ENCODE results near the gene PIGH.
A peak's percentile ranks its signal among the peaks of the same experiment; 100 is the strongest.

The PIGH gene

DNA sequence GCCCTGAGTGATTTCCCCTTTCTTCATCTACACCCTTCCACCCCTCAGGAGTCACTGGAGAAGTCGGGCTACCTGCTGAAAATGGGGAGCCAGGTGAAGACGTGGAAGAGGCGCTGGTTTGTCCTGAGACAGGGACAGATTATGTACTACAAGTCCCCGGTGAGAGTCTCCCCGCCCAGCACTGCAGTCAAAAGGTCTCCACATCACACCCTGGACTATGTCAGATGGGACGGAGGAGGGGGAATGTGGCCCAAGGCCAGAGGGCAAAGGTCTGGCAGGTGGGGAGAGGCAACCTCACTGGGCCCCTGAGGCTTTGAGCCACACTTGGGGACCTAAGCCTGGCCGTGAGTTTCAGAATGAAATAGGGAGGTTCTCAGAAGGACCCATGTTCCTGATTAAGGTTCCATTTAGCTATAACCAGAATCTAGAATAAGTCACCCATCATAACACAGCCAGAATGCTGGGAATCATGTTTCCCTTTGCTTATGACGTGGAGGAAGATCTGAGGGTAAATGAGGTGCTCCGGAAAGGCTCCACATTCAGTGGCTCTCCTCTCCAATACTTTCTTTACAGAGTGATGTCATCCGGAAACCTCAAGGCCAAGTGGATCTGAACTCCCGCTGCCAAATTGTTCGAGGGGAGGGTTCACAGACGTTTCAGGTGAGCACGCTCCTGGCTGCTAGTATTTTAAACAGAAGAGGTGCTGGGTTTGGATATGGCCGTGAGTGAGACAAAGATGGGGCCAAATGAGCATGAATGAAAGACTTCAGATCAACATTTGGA, 26.6 kb downstream of the PIGH start:
- TF ChIP-seq, protein P1, sequence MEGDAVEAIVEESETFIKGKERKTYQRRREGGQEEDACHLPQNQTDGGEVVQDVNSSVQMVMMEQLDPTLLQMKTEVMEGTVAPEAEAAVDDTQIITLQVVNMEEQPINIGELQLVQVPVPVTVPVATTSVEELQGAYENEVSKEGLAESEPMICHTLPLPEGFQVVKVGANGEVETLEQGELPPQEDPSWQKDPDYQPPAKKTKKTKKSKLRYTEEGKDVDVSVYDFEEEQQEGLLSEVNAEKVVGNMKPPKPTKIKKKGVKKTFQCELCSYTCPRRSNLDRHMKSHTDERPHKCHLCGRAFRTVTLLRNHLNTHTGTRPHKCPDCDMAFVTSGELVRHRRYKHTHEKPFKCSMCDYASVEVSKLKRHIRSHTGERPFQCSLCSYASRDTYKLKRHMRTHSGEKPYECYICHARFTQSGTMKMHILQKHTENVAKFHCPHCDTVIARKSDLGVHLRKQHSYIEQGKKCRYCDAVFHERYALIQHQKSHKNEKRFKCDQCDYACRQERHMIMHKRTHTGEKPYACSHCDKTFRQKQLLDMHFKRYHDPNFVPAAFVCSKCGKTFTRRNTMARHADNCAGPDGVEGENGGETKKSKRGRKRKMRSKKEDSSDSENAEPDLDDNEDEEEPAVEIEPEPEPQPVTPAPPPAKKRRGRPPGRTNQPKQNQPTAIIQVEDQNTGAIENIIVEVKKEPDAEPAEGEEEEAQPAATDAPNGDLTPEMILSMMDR (conservative IDR thresholded peaks at IDR 0.05) = no peak

DNA sequence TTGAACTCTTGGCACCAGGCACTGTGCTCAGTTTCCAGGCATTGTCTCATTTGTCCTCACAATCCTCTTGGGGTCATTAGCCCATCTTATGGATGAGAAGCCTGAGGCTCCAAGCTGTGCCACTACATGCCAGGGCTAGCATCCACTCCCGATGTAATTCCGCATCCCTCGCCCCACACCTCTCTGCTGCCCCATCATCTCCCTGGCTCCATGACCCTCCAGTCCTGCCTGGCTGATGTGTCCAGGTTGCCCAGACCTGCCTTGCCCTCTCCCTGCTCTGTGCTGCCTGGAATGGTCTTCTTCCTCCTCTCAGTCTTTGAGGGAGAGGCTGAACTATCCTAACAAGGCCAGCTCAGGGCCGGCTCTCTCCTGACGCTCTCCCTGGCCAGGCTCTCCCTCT, 27.5 kb downstream of the PIGH start:
- TF ChIP-seq, protein P1 (conservative IDR thresholded peaks at IDR 0.05) = no peak
- no peak overlapping the region for H3K27ac ChIP-seq

More for the DNA sequence above, 26.6 kb downstream of the PIGH start:
- no peak overlapping the region for H3K27ac ChIP-seq

DNA sequence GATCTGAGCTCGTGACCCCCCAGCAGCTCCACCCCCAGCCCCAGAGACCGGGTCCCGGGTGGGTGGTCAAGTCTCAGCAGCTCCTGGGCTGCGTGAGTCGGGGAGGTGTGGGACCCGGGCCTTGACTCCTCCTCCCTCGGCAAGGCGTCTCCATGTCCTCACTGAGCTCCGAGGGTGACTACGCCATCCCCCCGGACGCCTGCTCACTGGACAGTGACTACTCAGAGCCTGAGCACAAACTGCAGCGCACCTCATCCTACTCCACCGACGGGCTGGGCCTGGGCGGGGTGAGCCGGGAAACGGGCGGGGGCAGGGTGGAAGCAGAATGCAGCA, 28.1 kb downstream of the PIGH start:
- H3K27ac ChIP-seq = no peak overlapping the region
- TF ChIP-seq, protein P1 (conservative IDR thresholded peaks at IDR 0.05) = no peak

DNA sequence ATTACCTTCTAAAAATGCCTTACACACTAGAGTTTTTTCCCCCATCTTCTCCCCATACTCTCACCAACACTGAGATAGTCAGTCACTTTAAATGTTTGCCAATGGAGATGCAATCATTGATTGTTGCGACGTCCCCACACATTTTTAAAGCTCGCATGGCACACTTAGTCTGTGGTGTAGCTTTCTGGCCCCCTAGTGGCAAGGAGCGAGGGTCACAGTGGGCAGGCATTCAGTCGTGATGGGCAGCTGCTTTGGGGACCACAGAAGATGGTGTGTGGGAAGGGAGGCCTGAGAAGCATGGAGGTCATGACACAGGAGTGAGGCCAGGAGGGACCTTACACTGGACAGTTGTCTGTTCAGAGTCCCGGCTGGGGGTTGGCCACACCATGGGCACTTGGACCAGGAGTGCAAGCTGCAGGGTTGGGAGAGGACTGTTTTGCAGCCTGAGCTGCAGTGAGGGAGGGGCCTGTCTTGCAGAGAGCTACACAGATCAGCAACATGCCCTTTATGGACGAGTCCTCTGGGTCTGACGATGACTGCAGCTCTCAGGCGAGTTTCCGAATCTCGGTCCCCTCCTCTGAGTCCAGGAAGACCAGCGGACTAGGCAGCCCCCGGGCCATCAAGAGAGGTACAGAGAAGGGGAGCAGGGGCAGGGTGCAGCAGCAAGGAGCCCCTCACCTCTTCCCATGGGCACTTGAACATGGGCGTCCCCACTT, 28.6 kb downstream of the PIGH start:
- TF ChIP-seq, protein P1 (conservative IDR thresholded peaks at IDR 0.05) = peak; percentile 92
- H3K27ac ChIP-seq = peak overlapping the region; percentile 18; the same call in 1 of the 2 replicates

DNA sequence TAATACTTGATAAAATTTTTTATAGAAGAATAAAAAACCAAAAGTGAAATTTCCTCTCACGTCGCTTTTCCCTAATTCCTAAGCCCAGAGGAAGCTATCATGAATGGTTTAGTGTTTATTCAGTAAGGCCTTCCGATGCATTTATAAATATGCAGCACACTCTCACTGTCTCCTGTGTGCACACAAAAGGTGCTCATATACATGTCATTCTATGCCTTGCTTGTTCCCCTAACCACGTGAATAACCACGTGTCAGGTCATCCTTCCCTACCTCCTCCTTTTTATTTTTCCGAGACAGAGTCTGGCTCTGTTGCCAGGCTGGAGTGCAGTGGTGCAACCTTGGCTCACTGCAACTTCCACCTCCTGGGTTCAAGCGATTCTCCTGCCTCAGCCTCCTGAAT, 29.6 kb downstream of the PIGH start:
- TF ChIP-seq, protein P1 (conservative IDR thresholded peaks at IDR 0.05) = no peak
- H3K27ac ChIP-seq = peak overlapping the region; percentile 18

DNA sequence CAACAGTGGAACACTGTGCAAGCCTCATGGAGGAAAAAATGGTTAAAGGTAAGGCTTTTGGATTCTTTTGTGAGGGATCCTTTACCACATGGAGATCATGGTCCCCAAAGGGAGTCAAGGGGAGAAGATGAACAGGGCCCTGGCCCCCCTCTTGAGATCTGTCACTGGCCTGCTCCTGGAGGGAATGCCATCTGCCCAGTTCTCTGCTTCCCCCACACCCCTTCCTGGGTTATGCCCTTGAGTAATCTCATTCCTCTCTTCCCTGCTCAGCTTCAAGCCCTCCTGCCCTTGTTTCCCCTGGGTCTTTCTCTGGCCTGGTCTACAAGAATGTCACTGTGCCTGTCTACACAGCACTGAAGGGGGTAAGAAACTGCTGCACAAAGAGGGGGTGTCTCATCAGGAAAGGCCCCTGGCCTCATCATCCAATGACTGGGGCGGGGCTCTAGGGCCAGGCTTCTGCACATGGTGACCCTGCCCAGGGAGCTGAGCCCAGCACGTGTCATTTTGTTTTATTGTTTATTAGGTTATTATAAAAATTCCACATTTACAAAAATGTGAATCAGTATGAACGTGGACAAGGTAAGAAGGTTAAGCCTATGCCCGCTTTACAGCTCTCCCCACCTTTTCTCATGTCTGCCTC, 30.3 kb downstream of the PIGH start:
- peak overlapping the region; percentile 18; the same call in 1 of the 2 replicates for H3K27ac ChIP-seq
- TF ChIP-seq, protein P1 (conservative IDR thresholded peaks at IDR 0.05) = no peak

DNA sequence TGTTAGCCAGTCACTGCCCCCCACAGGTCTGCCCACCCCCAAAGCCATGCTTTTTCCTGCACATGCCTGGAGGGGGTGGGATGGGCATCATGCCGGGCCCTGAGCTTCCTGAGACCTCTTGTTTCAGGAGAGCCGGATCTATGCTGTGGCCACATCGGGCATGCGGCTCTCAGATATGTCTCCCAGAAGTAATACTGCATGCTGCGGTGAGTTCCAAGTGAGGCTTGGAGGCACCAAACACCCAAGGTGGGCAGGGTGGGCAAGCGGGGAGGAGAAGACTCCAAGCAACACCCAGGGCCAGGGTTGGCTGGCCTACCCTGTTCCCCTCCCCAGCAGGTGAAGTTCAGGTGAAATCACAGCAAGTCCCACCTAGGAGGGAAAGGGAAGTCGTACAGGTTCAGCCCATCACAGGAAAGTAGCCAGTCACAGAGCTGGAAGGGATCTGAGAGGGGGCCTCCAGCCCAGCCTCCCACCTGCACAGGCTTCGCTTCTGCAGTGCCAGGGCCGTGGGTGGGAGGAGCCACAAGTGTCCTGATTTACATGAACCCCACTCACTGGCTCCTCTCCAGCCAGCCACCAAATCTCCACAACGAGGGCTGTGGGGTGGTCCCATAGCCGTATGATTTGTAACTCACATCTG, 30.9 kb downstream of the PIGH start:
- TF ChIP-seq, protein P1 (conservative IDR thresholded peaks at IDR 0.05) = no peak
- H3K27ac ChIP-seq = peak overlapping the region; percentile 18; the same call in 1 of the 2 replicates

Measured in VCaP (cell line).